Lower leg skin (tissue), 3 donors: ENCODE measurements around the gene PAK2.

Source experiments
- CTCF ChIP-seq, 3 donors: fragments of 450-650 bp; IDR thresholded peaks; one replicate each; pipeline ENCODE4 v1.5.1; 2016; ENCODE audit warnings: antibody characterized with exemption in 3 of 3, mild to moderate bottlenecking in 3 of 3, moderate library complexity in 2 of 3
- POLR2A ChIP-seq, 2 donors: fragments of 450-650 bp; IDR thresholded peaks; one replicate each; pipeline ENCODE4 v1.6.1; 2016 to 2017; ENCODE audit warnings: antibody characterized with exemption in 2 of 2, mild to moderate bottlenecking in 1 of 2, moderate library complexity in 1 of 2

- no peak for TF ChIP-seq CTCF (IDR thresholded peaks at IDR 0.05)
- TF ChIP-seq POLR2A (IDR thresholded peaks at IDR 0.05), result no peak
Measured at GRCh38 chr3:196775938-196776337, 36.3 kb downstream of the PAK2 start.
